CD4-positive, alpha-beta T cell treated with Interleukin-10 for 1 hour (primary cell): ENCODE results near the gene NT5C3A.
"Not testable (repeated sequence)": the region's sequence is repeated elsewhere in the genome, so short reads cannot be mapped to it uniquely, and the experiment has no call there.

ENCODE experiments used
- DNase-seq: peaks from one replicate; pipeline ENCODE4 v3.0.0-alpha.2; 2020

NT5C3A gene

GRCh38 chr7:32966489-32967267, 95.9 kb downstream of the NT5C3A start:
- not testable (repeated sequence) for DNase-seq

GRCh38 chr7:32964461-32965159, 98.0 kb downstream of the NT5C3A start:
- peak; percentile 9 for DNase-seq
